T-helper 1 cell treated with Interleukin-12 subunit alpha and Interleukin-12 subunit beta and Interleukin-4 antibody, amounts not matched to agents 30 μg/mL and 1 μg/mL, for 36 hours (primary cell): Measurements from ENCODE around the gene SLC6A18.
"Not testable (repeated sequence)": the region's sequence is repeated elsewhere in the genome, so short reads cannot be mapped to it uniquely, and the experiment has no call there.

Experiments used
- H3K27ac Mint-ChIP-seq: one replicate; pipeline ENCODE4 v1.8.0; 2021; ENCODE audit warnings: mild to moderate bottlenecking, mixed read lengths
- H3K27me3 Mint-ChIP-seq: one replicate; pipeline ENCODE4 v1.8.0; 2021; ENCODE audit warnings: low read depth, mixed read lengths
- H3K36me3 Mint-ChIP-seq: one replicate; pipeline ENCODE4 v1.8.0; 2021; ENCODE audit warnings: low read depth, mixed read lengths
- H3K4me1 Mint-ChIP-seq: one replicate; pipeline ENCODE4 v1.8.0; 2021; ENCODE audit warnings: low read depth, mixed read lengths
- H3K4me3 Mint-ChIP-seq: one replicate; pipeline ENCODE4 v1.8.0; 2021; ENCODE audit warnings: mild to moderate bottlenecking, moderate library complexity, mixed read lengths
- H3K9me3 Mint-ChIP-seq: one replicate; pipeline ENCODE4 v1.8.0; 2021; ENCODE audit warnings: mixed read lengths

Gene SLC6A18

GRCh38 chr5:1279443-1280151, 54.4 kb downstream of the SLC6A18 start:
- no peaks in the 10 kb centered on the region for H3K36me3 Mint-ChIP-seq
- H3K4me1 Mint-ChIP-seq = peaks cover 4% of the 10 kb centered on the region
- H3K9me3 Mint-ChIP-seq = no peaks in the 10 kb centered on the region
- H3K27ac Mint-ChIP-seq = no peak overlapping the region
- no peak overlapping the region for H3K4me3 Mint-ChIP-seq
- H3K27me3 Mint-ChIP-seq = no peaks in the 10 kb centered on the region

GRCh38 chr5:1280177-1281037, 55.2 kb downstream of the SLC6A18 start:
- H3K9me3 Mint-ChIP-seq = no peaks in the 10 kb centered on the region
- H3K4me1 Mint-ChIP-seq = peaks cover 4% of the 10 kb centered on the region
- no peak overlapping the region for H3K27ac Mint-ChIP-seq
- no peak overlapping the region for H3K4me3 Mint-ChIP-seq
- H3K27me3 Mint-ChIP-seq = no peaks in the 10 kb centered on the region
- no peaks in the 10 kb centered on the region for H3K36me3 Mint-ChIP-seq

GRCh38 chr5:1281038-1281882, 56.1 kb downstream of the SLC6A18 start:
- Mint-ChIP-seq H3K9me3 (no peaks in the 10 kb centered on the region), H3K4me1 (peaks cover 2% of the 10 kb centered on the region), H3K27ac (no peak overlapping the region), H3K27me3 (no peaks in the 10 kb centered on the region), H3K4me3 (no peak overlapping the region), H3K36me3 (no peaks in the 10 kb centered on the region)

GRCh38 chr5:1282131-1282992, 57.2 kb downstream of the SLC6A18 start:
- H3K27me3 Mint-ChIP-seq = no peaks in the 10 kb centered on the region
- H3K36me3 Mint-ChIP-seq = no peaks in the 10 kb centered on the region
- H3K27ac Mint-ChIP-seq = no peak overlapping the region
- no peak overlapping the region for H3K4me3 Mint-ChIP-seq
- H3K4me1 Mint-ChIP-seq = no peaks in the 10 kb centered on the region
- H3K9me3 Mint-ChIP-seq = no peaks in the 10 kb centered on the region

- not testable (repeated sequence) for H3K27me3 Mint-ChIP-seq, H3K4me1 Mint-ChIP-seq, H3K4me3 Mint-ChIP-seq, H3K27ac Mint-ChIP-seq, H3K36me3 Mint-ChIP-seq, H3K9me3 Mint-ChIP-seq
These were observed 58.0 kb downstream of the SLC6A18 start for GRCh38 chr5:1282993-1283728.

- not testable (repeated sequence) for H3K9me3 Mint-ChIP-seq, H3K4me1 Mint-ChIP-seq, H3K4me3 Mint-ChIP-seq, H3K27me3 Mint-ChIP-seq, H3K36me3 Mint-ChIP-seq, H3K27ac Mint-ChIP-seq
These were observed 58.5 kb downstream of the SLC6A18 start for GRCh38 chr5:1283729-1284041.

GRCh38 chr5:1284336-1284970, 59.3 kb downstream of the SLC6A18 start:
- H3K27me3 Mint-ChIP-seq = not testable (repeated sequence)

GRCh38 chr5:1285141-1285540, 60.0 kb downstream of the SLC6A18 start:
- H3K27me3 Mint-ChIP-seq = no peaks in the 10 kb centered on the region
- H3K4me1 Mint-ChIP-seq = no peaks in the 10 kb centered on the region
- no peak overlapping the region for H3K27ac Mint-ChIP-seq
- peaks cover 9% of the 10 kb centered on the region for H3K36me3 Mint-ChIP-seq
- peaks cover 9% of the 10 kb centered on the region for H3K9me3 Mint-ChIP-seq
- no peak overlapping the region for H3K4me3 Mint-ChIP-seq

More at GRCh38 chr5:1284336-1284970, 59.3 kb downstream of the SLC6A18 start:
- H3K4me1 Mint-ChIP-seq, H3K27ac Mint-ChIP-seq, H3K4me3 Mint-ChIP-seq, H3K36me3 Mint-ChIP-seq, H3K9me3 Mint-ChIP-seq: not testable (repeated sequence)

- Mint-ChIP-seq H3K27me3 (no peaks in the 10 kb centered on the region), H3K36me3 (peaks cover 9% of the 10 kb centered on the region), H3K4me1 (no peaks in the 10 kb centered on the region), H3K9me3 (peaks cover 9% of the 10 kb centered on the region), H3K27ac (no peak overlapping the region), H3K4me3 (no peak overlapping the region)
These were observed 60.7 kb downstream of the SLC6A18 start for GRCh38 chr5:1285883-1286291.

GRCh38 chr5:1288439-1289335, 63.5 kb downstream of the SLC6A18 start:
- H3K27me3 Mint-ChIP-seq = peaks cover 2% of the 10 kb centered on the region
- H3K4me1 Mint-ChIP-seq = no peaks in the 10 kb centered on the region
- no peak overlapping the region for H3K4me3 Mint-ChIP-seq
- H3K36me3 Mint-ChIP-seq = peaks cover 9% of the 10 kb centered on the region
- H3K27ac Mint-ChIP-seq = no peak overlapping the region
- H3K9me3 Mint-ChIP-seq = peaks cover 9% of the 10 kb centered on the region

- H3K4me3 Mint-ChIP-seq, H3K36me3 Mint-ChIP-seq, H3K9me3 Mint-ChIP-seq, H3K27ac Mint-ChIP-seq, H3K4me1 Mint-ChIP-seq, H3K27me3 Mint-ChIP-seq: not testable (repeated sequence)
These were observed 64.4 kb downstream of the SLC6A18 start for GRCh38 chr5:1289559-1289958.

GRCh38 chr5:1290956-1291355, 65.8 kb downstream of the SLC6A18 start:
- not testable (repeated sequence) for H3K27me3 Mint-ChIP-seq, H3K4me3 Mint-ChIP-seq, H3K4me1 Mint-ChIP-seq, H3K36me3 Mint-ChIP-seq, H3K27ac Mint-ChIP-seq, H3K9me3 Mint-ChIP-seq
